ENCODE measurements around the gene HTD2.

- TF ChIP-seq ZNF548 (tag by site-specific recombination; IDR thresholded peaks at IDR 0.05) (no peak), REST (tag by site-specific recombination; IDR thresholded peaks at IDR 0.05) (no peak)
These were observed 53.3 kb downstream of the HTD2 start for GRCh38 chr3:58359621-58360020.

Data from HEK293 (cell line).